IMR-90 (cell line): Measurements from ENCODE around the gene CRB1. TPM values are rescaled to one million over a fixed set of nuclear protein-coding genes. Genes with fewer than 3 reads are reported as not detected.

Experiments
- ATAC-seq: fragments of 200-7000 bp; cut with Tn5 transposase; 2 replicates; pipeline ENCODE4 v1.9.1; 2020; ENCODE audit warnings: low read depth, mild to moderate bottlenecking, moderate library complexity
- BruUV-seq: library from RNA; stranded (reverse); fragments of 400-500 nt; replicated peaks from 2 replicates; lab custom pipeline; 2021; lab: Mats Ljungman, UMichigan
- CTCF ChIA-PET: fragments of 300-600 bp; formaldehyde crosslinking; extraction: SDS; loops from one replicate; lab custom pipeline; 2021; ENCODE audit warnings: antibody characterized with exemption; lab: Yijun Ruan, JAX
- POLR2A ChIA-PET: fragments of 300-600 bp; sonication (Branson Sonifier 250); formaldehyde crosslinking; loops from one replicate; lab custom pipeline; 2022; ENCODE audit warnings: antibody characterized with exemption; ENCODE audit not compliant: unreplicated experiment; lab: Charles Lee
- DNase-seq: peaks from one replicate; pipeline ENCODE4 v3.0.0; 2013
- H2AFZ ChIP-seq: replicated peaks from 2 replicates; pipeline ENCODE3; 2013; ENCODE audit warnings: low read length, mild to moderate bottlenecking; ENCODE audit not compliant: poor library complexity
- H2AK5ac ChIP-seq: 2 replicates; pipeline ENCODE4 v1.6.1; 2013; ENCODE audit warnings: low read depth, low read length, inconsistent platforms
- H2AK9ac ChIP-seq: replicated peaks from 2 replicates; pipeline ENCODE3; 2013; ENCODE audit warnings: mild to moderate bottlenecking, low read depth, low read length, moderate library complexity; ENCODE audit not compliant: poor library complexity
- H2BK120ac ChIP-seq: 2 replicates; pipeline ENCODE4 v1.6.1; 2013; ENCODE audit warnings: low read depth, low read length, inconsistent platforms
- H2BK15ac ChIP-seq: 3 replicates; pipeline ENCODE4 v1.6.1; 2013; ENCODE audit warnings: low read depth, low read length, inconsistent platforms
- H2BK20ac ChIP-seq: 2 replicates; pipeline ENCODE4 v1.6.1; 2013; ENCODE audit warnings: low read depth, mild to moderate bottlenecking, inconsistent platforms, low read length, moderate library complexity
- H2BK5ac ChIP-seq: 2 replicates; pipeline ENCODE4 v1.6.1; 2013; ENCODE audit warnings: mild to moderate bottlenecking, low read depth, low read length, inconsistent platforms; ENCODE audit not compliant: poor library complexity, severe bottlenecking
- H3K14ac ChIP-seq: replicated peaks from 2 replicates; pipeline ENCODE4 v1.6.1; 2013; ENCODE audit warnings: low read depth, low read length, inconsistent platforms
- H3K18ac ChIP-seq: 2 replicates; pipeline ENCODE4 v1.6.1; 2013; ENCODE audit warnings: low read depth, low read length, control low read depth
- H3K23ac ChIP-seq: 2 replicates; pipeline ENCODE4 v1.6.1; 2013; ENCODE audit warnings: low read depth, low read length, inconsistent platforms
- H3K27ac ChIP-seq: 2 replicates; pipeline ENCODE4 v1.5.1; 2013; ENCODE audit warnings: mild to moderate bottlenecking, control low read depth, low read length; ENCODE audit not compliant: insufficient read depth
- H3K27me3 ChIP-seq: 2 replicates; pipeline ENCODE4 v1.6.1; 2013; ENCODE audit warnings: low read length; ENCODE audit not compliant: control insufficient read depth, insufficient read depth
- H3K36me3 ChIP-seq: 2 replicates; pipeline ENCODE4 v1.6.1; 2013; ENCODE audit warnings: low read length, mixed read lengths; ENCODE audit not compliant: control insufficient read depth, insufficient read depth
- H3K4ac ChIP-seq: 2 replicates; pipeline ENCODE4 v1.6.1; 2013; ENCODE audit warnings: low read depth, low read length, inconsistent platforms
- H3K4me1 ChIP-seq: 2 replicates; pipeline ENCODE4 v1.6.1; 2013; ENCODE audit warnings: low read length, mixed read lengths; ENCODE audit not compliant: control insufficient read depth, insufficient read depth
- H3K4me2 ChIP-seq: 2 replicates; pipeline ENCODE4 v1.6.1; 2013; ENCODE audit warnings: low read depth, mild to moderate bottlenecking, control low read depth, low read length, moderate library complexity
- H3K4me3 ChIP-seq: 2 replicates; pipeline ENCODE4 v1.5.1; 2013; ENCODE audit warnings: low read depth, mild to moderate bottlenecking, control low read depth, low read length, moderate library complexity; ENCODE audit not compliant: insufficient read depth
- H3K56ac ChIP-seq: 2 replicates; pipeline ENCODE4 v1.6.1; 2013; ENCODE audit warnings: low read length, inconsistent platforms; ENCODE audit not compliant: insufficient read depth; ENCODE audit errors: extremely low read depth
- H3K79me1 ChIP-seq, 2 experiments: 2 replicates each; pipeline ENCODE4 v1.6.1; 2013; ENCODE audit warnings: low read length in 2 of 2, inconsistent platforms in 1 of 2, low read depth in 1 of 2
- H3K9ac ChIP-seq: 2 replicates; pipeline ENCODE4 v1.6.1; 2013; ENCODE audit warnings: low read depth, low read length, control low read depth
- H3K9me1 ChIP-seq: 2 replicates; pipeline ENCODE4 v1.6.1; 2013; ENCODE audit warnings: low read length, inconsistent platforms; ENCODE audit not compliant: insufficient read depth
- H3K9me3 ChIP-seq: 2 replicates; pipeline ENCODE4 v1.6.1; 2013; ENCODE audit warnings: low read length; ENCODE audit not compliant: control insufficient read depth, insufficient read depth
- H4K20me1 ChIP-seq: 2 replicates; pipeline ENCODE4 v1.6.1; 2013; ENCODE audit warnings: low read length, inconsistent platforms; ENCODE audit not compliant: insufficient read depth
- H4K5ac ChIP-seq: 2 replicates; pipeline ENCODE4 v1.6.1; 2013; ENCODE audit warnings: mild to moderate bottlenecking, low read depth, low read length, control low read depth
- H4K8ac ChIP-seq, 2 experiments: 2 replicates each; pipeline ENCODE4 v1.6.1; 2013; ENCODE audit warnings: low read depth in 2 of 2, low read length in 2 of 2, control low read depth in 1 of 2, inconsistent platforms in 1 of 2
- H4K91ac ChIP-seq: 2 replicates; pipeline ENCODE4 v1.6.1; 2013; ENCODE audit warnings: low read depth, low read length, inconsistent platforms; ENCODE audit not compliant: insufficient read depth
- CTCF ChIP-seq: conservative IDR thresholded peaks from 2 replicates; pipeline ENCODE4 v1.5.1; 2012; ENCODE audit warnings: mild to moderate bottlenecking, low read depth, low read length, improper control_type of control experiment
- ELK1 ChIP-seq: fragments of 150-350 bp; IDR thresholded peaks from 2 replicates; pipeline ENCODE4 v1.6.1; 2016; ENCODE audit warnings: low read depth, mild to moderate bottlenecking, low read length, moderate library complexity, borderline replicate concordance
- POLR2A ChIP-seq: IDR thresholded peaks from 2 replicates; pipeline ENCODE4 v1.6.1; 2012; ENCODE audit warnings: mild to moderate bottlenecking, low read depth, low read length
- WGBS, 2 experiments: methylation state at CpG; one replicate each; pipeline versions ENCODE4 v1.1.5 to v1.1.7; 2013; ENCODE audit warnings: missing lambda C conversion rate in 2 of 2; ENCODE audit not compliant: insufficient read length in 1 of 2; ENCODE audit errors: extremely low coverage in 2 of 2; 5-methylcytosine and 5-hydroxymethylcytosine counted together
- dilution Hi-C: fragments of 300-500 bp; cut with HindIII; formaldehyde crosslinking; loops from one replicate; pipeline ENCODE4 v1.14.3; 2018; ENCODE audit warnings: low sequenced_read_pairs; ENCODE audit not compliant: unreplicated experiment
- in situ Hi-C: fragments of 300-500 bp; cut with MboI; formaldehyde crosslinking; loops from 3 replicates; pipeline ENCODE4 v1.14.3; 2019; ENCODE audit warnings: low sequenced_read_pairs, inconsistent platforms, mixed read lengths
- intact Hi-C: fragments of 100-400 bp; cut with micrococcal nuclease; formaldehyde crosslinking; loops from 2 replicates; pipeline ENCODE4 v1.10.0; 2022
- polyA plus RNA-seq, 3 experiments: library from polyadenylated mRNA; depleted of rRNA; stranded (reverse); fragments of >200 nt; gene quantifications; 2 replicates each; pipeline ENCODE4 v1.2.3, GENCODE V29; 2012; ENCODE audit warnings: low replicate concordance in 1 of 3
- total RNA-seq: library from RNA; depleted of rRNA; stranded (reverse); fragments of >200 nt; gene quantifications from 2 replicates; pipeline ENCODE4 v1.2.3, GENCODE V29; 2012

CRB1 gene
- total and polyA plus RNA-seq, 2 of the 4 experiments (the other 2 are of a cell fraction): not detected

GRCh38 chr1:197510691-197511378, 242.8 kb downstream of the CRB1 start:
- H2AK5ac ChIP-seq: no peak overlapping the region
- no peak for TF ChIP-seq ELK1
- TF ChIP-seq POLR2A: no peak
- TF ChIP-seq CTCF: no peak
- H3K9ac ChIP-seq: no peak overlapping the region
- no peak overlapping the region for H3K27ac ChIP-seq
- no TSS peak for BruUV-seq
- no peak overlapping the region for H4K91ac ChIP-seq
- H3K36me3 ChIP-seq: peaks cover 6% of the 10 kb centered on the region
- no peak overlapping the region for H2AFZ ChIP-seq
- no peak overlapping the region for H2BK120ac ChIP-seq
- H3K79me1 ChIP-seq: no peaks in the 10 kb centered on the region
- no CpG with 5 or more reads among the region's 4 CpGs for WGBS, 2 experiments
- no peak overlapping the region for H3K4me2 ChIP-seq
- H2BK5ac ChIP-seq: no peak overlapping the region
- no peak for DNase-seq
- intact Hi-C loops: no loop called here
- H2BK15ac ChIP-seq: no peak overlapping the region
- POLR2A ChIA-PET: no interaction called here
- H3K27me3 ChIP-seq: no peaks in the 10 kb centered on the region
- H2BK20ac ChIP-seq: no peak overlapping the region
- H3K4ac ChIP-seq: no peak overlapping the region
- H3K23ac ChIP-seq: no peak overlapping the region
- H4K8ac ChIP-seq: no peak overlapping the region
- no peak overlapping the region for H2AK9ac ChIP-seq
- no peaks in the 10 kb centered on the region for H4K20me1 ChIP-seq
- peaks cover 2% of the 10 kb centered on the region; the same call in 1 of the 2 replicates for H3K9me1 ChIP-seq
- no peak overlapping the region for H4K5ac ChIP-seq
- dilution Hi-C loops: no loop called here
- no peak overlapping the region for H3K18ac ChIP-seq
- no peak for ATAC-seq
- in situ Hi-C loops: no loop called here
- no peak overlapping the region for H3K14ac ChIP-seq
- no peaks in the 10 kb centered on the region for H3K9me3 ChIP-seq
- H3K56ac ChIP-seq: no peak overlapping the region
- no peaks in the 10 kb centered on the region for H3K4me1 ChIP-seq
- no peak overlapping the region for H3K4me3 ChIP-seq
- CTCF ChIA-PET: interaction anchor here (2.1 kb wide), 1 partner anchor 8 kb away, joined by 4 read pairs; no protein-coding TSS in a partner anchor
